ENCODE measurements around the gene TPK1. TPM values are rescaled to one million over a fixed set of nuclear protein-coding genes. Genes with fewer than 3 reads are reported as not detected.
"Not testable (repeated sequence)": the region's sequence is repeated elsewhere in the genome, so short reads cannot be mapped to it uniquely, and the experiment has no call there.

Gene TPK1
- total RNA-seq, 1 donor from 2014 or later: 16.4 TPM

GRCh38 chr7:144726840-144727239 is 109.0 kb downstream of the TPK1 start:
- not testable (repeated sequence) for DNase-seq (ENCODE audit: low read depth in 2 of 2)

- no peak for DNase-seq (ENCODE audit: low read depth in 2 of 2)
These were observed 110.8 kb downstream of the TPK1 start for GRCh38 chr7:144725070-144725469.

DNA sequence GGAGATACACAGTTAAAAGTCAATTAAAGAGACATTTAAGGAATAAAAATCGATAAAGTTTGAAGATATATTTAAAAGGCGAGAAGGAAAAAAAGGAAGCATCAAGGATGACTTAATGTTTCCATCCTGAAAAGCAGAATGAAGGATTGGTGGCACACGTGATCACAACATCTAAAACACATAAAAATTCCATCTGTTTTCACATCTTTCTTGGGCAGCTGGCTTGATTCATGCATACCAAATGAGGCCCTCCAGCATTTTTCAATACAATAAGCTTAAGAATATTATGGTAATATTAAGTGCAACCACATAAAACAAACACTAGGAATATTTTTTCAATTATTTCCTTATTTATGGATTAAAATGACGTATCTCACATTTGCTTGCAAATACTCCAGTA is 112.6 kb downstream of the TPK1 start:
- DNase-seq (ENCODE audit: low read depth in 2 of 2): no peak

- DNase-seq (ENCODE audit: low read depth in 2 of 2): no peak
These were observed 115.1 kb downstream of the TPK1 start for GRCh38 chr7:144720710-144721109.

DNA sequence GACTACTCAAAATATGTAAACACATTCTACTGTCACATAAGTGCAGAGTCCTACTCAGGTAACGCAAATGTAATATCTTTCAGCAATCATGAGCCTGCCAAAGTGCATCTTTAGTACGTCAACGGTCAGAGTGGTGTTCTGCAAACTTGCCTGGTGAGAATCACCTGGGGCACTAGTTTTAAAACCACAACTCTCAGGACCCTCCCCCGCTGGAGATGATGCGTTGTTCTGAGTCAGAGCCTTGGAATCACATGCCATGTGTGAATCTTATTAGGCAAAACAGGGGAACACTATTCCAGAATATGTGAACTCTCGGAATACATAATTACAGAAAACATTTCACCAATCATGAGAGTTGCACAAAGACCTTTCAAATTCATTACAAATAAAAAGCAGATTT is 115.7 kb downstream of the TPK1 start:
- no peak for DNase-seq (ENCODE audit: low read depth in 2 of 2)

DNA sequence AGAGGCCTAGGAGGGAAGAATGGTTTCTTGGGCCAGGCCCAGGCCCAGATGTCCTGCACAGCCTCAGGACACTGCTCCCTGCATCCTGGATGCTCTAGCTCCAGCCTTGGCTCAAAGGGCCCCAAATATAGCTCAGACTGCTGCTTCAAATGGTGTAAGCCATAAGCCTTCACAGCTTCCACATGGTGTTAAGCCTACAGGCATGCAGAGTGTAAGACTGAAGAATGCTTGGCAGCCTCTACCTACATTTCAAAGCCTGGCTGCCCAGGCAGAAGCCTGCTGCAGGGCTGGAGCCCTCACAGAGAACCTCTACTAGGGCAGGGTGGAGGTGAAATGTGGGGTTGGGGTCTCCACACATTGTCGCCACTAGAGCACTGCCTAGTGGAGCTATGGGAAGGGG is 118.1 kb downstream of the TPK1 start:
- DNase-seq (ENCODE audit: low read depth in 2 of 2): no peak

- peak in 1 of 2 donors; percentile 6 for DNase-seq (ENCODE audit: low read depth in 2 of 2)
These were observed 122.0 kb downstream of the TPK1 start for GRCh38 chr7:144713850-144714249.

GRCh38 chr7:144710791-144711190 is 125.1 kb downstream of the TPK1 start:
- no peak for DNase-seq (ENCODE audit: low read depth in 2 of 2)

DNA sequence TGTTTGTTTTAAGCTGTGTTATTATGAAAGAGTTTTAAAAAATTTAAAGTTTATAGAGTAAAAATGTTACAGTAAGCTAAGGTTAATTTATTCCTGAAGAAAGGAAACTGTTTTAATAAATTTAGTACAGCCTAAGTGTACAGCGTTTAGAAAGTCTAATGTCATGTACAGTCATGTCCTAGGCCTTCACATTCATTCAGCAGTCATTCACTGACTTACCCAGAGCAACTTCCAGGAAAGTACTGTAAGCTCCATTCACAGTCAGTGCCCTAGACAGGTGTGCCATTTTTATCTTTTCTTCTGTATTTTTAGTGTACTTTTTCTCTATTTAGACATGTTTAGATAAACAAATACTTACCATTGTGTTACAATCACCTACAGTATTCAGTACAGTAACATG is 126.8 kb downstream of the TPK1 start:
- DNase-seq (ENCODE audit: low read depth in 2 of 2): no peak

GRCh38 chr7:144691240-144691639 is 144.6 kb downstream of the TPK1 start:
- no peak for DNase-seq (ENCODE audit: low read depth in 2 of 2)

- DNase-seq (ENCODE audit: low read depth in 2 of 2): no peak
These were observed 153.1 kb downstream of the TPK1 start for GRCh38 chr7:144682581-144683280.

DNA sequence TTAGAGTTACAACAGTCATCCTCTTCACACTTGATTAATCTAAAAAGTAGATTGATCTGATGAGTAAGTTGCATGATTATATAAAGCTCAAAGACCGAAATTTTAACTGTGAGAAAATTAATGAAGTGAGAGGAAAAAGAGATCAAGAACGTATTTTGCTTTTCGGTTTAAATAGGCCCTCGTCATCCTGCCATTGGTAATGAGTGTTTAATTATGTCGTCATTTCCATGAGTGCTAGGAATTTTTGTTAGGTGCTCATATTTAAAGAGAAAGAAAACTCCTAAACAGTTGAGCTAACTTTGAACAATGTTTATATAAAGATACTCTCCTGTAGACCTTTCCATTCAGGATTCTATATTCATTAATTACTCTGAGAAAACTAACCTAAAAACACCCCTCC is 159.4 kb downstream of the TPK1 start:
- no peak for DNase-seq (ENCODE audit: low read depth in 2 of 2)

GRCh38 chr7:144674550-144674949 is 161.3 kb downstream of the TPK1 start:
- DNase-seq (ENCODE audit: low read depth in 2 of 2): no peak

DNA sequence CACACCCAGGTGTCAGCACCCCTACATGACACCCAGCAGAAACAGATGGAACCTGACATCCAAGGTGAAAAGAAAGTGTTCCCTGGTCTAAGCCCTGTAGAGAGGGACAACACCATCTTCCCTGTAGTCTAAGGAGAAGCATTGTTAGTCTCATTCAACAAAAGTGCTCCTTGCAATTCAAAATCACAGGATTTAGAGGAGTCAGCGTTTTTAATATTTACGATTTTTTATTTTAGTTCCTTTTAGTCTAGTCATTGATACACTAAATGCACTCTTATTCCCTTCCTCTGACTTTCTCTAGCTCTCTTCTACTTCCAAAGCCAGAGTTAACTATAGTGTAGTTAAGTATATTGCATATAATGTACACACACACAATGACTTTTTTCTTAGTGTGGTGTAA is 163.0 kb downstream of the TPK1 start:
- no peak for DNase-seq (ENCODE audit: low read depth in 2 of 2)

DNA sequence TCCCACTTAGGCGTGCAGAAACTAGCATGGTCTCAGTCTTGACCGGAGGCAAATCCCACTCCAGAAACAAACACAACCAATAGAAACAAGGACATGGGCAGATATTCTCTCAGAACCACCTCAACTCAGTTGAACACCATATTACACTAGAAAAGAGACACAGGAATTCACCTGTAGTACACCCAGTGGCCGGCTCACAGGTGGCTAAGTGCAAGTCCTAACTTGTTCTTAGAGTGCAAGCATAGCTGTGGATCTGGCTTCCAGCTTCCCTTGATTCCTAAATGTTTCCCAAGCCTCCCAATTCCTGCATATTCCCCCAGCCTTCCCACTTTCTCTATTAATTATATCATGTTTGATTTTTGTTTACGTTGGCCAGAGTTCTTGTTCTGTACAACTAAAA is 164.4 kb downstream of the TPK1 start:
- DNase-seq (ENCODE audit: low read depth in 2 of 2): no peak

GRCh38 chr7:144670218-144670617 is 165.6 kb downstream of the TPK1 start:
- peak; percentile 16 to 43 for DNase-seq (ENCODE audit: low read depth in 2 of 2)

- no peak for DNase-seq (ENCODE audit: low read depth in 2 of 2)
These were observed 167.3 kb downstream of the TPK1 start for GRCh38 chr7:144668503-144668902.

DNA sequence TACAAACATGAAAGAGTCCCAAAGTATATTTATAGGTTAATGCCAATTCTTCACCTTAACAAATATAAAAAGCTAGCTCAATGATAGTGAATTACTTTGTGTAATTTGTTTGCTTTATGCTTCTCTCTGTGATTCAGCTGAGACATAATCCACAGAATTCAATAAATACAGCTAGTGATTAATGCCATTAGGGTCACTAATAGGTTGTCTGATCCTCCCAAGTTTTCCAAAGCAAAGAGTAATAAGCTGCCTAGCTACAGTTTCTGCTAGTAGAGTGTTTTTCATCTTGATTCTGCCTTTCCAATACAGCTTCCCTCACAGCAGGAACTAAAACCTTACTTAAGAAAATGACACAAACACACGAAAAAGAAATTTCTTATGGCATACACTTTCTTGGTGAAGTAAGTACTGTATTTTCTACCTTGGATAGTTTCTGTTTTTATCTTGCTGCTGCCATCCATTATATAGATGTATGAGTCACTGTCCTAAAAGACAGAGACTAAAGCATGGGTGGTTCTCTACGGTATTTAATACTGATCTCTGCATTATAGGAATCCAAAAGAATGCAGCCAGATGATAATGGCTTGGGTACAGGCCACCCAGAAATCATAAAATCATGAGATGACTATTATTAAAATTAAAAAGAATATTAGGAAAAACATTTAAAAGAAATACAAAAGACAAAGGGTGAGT is 170.0 kb downstream of the TPK1 start:
- peak in 1 of 2 donors; percentile 15 for DNase-seq (ENCODE audit: low read depth in 2 of 2)

DNA sequence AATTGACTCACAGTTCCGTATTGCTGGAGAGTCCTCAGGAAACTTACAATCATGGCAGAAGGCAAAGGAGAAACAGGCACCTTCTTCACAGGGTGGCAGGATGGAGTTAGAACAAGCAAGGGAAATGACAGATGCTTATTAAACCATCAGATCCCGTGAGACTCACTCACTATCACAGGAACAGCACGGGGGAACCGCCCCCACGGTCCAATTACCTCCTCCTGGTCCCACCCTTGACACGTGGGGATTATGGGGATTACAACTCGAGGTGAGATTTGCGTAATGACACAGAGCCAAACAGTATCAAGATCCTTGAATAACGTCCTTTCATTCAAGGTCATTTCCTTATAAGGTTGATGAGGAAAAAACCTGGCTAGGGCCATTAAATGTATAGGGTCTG is 176.6 kb downstream of the TPK1 start:
- no peak for DNase-seq (ENCODE audit: low read depth in 2 of 2)

- no peak for DNase-seq (ENCODE audit: low read depth in 2 of 2)
These were observed 178.8 kb downstream of the TPK1 start for GRCh38 chr7:144656965-144657517.

DNA sequence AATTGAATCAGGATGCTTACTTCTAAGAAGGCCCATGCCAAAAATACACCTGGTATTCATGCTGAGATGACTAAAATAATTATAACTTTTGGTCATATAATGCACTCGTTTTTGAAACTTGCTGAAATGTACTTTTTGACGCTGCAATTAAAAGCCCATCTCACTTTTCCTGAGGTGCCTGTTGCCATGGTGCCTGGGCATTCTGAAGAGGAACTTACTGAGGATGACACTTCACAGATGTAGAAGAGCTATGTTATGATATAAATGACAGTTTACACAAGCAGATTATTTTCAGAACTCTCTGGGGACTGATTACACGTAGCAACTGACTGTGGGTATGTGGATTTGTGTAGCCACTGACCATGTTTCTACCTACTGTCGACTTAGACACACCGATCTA is 182.4 kb downstream of the TPK1 start:
- DNase-seq (ENCODE audit: low read depth in 2 of 2): no peak

DNA sequence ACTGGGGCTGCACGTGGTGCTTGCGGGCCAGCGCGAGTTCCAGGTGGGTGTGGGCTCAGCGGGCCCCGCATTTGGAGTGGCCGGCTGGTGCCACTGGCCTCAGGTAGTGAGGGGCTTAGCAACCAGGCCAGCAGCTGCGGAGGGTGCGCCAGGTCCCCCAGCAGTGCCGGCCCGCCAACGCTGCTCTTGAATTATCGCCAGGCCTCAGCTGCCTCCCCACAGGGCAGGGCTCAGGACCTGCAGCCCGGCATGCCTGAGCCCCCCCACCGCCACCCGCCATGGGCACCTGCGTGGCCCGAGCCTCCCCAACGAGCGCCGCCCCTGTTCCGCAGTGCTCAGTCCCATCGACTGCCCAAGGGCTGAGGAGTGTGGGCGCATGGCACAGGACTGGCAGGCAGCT is 185.4 kb downstream of the TPK1 start:
- no peak for DNase-seq (ENCODE audit: low read depth in 2 of 2)

GRCh38 chr7:144649120-144649519 is 186.7 kb downstream of the TPK1 start:
- no peak for DNase-seq (ENCODE audit: low read depth in 2 of 2)
